ENCODE results near the gene SPARC.

SPARC gene

DNA sequence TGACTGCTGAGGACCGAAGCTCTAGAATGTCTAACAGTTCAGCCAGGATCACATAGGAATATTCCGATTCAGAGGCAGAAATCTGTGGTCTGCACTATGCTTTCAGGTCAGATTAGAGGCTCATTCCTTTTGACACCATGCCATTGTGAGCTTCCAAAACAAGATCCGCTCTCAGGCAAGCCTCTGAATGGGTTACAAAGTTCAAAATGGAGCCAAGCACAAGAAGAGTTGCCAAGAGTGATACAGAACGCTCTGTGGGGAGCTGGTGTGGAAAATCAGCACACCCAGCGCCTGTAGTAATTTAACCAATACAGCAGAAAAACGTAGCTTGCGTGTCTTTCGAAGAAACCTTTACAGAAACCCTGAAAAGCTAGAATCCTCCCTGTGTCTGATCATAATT is 62.2 kb downstream of the SPARC start:
- DNase-seq (ENCODE audit: low read depth in 2 of 2), result no peak

GRCh38 chr5:151622367-151623088 is 64.2 kb downstream of the SPARC start:
- no peak for DNase-seq (ENCODE audit: low read depth in 2 of 2)

DNA sequence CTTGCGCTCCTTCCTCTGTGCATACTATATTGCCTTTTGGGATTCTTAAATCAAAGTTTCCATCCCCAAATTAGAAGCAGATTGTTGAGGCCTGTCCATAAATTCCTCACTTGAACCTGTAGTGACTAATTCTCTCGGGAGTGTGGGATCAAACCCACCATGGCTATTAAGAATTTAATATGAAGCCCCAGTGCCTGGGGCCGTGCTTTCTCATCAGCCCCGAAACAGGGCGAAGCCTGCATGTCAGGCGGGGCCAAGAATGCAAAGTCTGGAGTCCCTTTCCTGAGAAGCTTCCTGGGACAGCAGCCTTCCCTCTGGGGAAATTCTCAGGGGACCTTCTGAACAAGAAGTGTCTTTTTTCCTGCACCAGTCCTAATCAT is 66.3 kb downstream of the SPARC start:
- no peak for DNase-seq (ENCODE audit: low read depth in 2 of 2)

DNA sequence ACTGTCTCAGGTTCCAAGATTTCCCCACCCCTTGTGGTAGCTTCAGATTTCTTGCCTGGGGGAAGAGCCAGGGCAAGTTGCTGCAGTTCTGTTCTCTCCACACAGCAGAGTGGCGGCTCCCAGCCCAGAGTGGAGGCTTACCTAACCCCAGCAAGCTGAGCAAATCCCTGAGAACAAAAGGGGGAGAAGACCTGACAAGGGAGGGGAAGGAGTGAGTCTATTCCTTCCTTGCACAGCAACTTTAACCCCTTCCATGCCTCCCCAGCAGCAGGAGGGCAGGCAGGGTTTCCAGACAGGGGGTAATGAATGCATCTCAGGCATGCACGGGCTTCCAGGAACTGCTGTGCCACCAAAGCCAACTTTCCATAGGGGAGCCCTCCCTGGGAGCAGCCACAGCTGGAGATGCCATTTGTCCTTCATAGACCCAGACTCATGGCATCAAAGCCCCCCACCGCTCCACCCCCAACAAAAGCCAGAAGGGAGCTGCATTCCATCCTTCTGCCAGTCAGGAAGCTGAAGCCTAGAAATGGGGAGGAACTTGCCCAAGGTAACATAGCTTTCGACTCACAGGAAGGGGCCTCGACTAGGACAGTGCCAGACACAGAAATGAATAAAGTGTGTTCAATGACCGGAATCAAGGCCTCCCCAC is 66.8 kb downstream of the SPARC start:
- DNase-seq (ENCODE audit: low read depth in 2 of 2), result no peak

GRCh38 chr5:151618907-151619306 is 67.8 kb downstream of the SPARC start:
- no peak for DNase-seq (ENCODE audit: low read depth in 2 of 2)

GRCh38 chr5:151617841-151618710 is 68.6 kb downstream of the SPARC start:
- DNase-seq (ENCODE audit: low read depth in 2 of 2), result no peak

DNA sequence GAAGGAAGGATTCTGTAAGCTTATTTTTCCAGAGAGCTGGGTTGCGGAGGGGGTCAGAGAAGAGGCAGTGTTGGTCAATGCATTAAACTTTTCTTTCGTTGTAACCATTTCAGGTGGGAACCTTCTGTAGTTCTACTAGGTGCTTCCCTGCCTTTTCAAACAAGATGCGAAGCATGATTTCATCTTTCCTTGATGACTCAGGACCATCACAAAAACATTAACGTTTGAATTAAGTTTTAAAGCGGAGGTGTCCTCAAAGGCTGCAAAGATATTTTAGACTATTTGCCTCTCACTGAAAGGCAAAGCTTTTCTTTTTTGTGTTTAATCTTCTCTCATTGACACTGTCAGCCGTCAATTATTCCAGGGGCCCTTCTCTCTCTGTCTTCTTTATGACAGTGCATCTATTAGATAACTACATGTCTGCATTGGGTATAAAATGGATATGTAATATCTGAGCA is 69.3 kb downstream of the SPARC start:
- DNase-seq (ENCODE audit: low read depth in 2 of 2), result no peak

- no peak for DNase-seq (ENCODE audit: low read depth in 2 of 2)
Observed at GRCh38 chr5:151615431-151615830, 71.3 kb downstream of the SPARC start.

DNA sequence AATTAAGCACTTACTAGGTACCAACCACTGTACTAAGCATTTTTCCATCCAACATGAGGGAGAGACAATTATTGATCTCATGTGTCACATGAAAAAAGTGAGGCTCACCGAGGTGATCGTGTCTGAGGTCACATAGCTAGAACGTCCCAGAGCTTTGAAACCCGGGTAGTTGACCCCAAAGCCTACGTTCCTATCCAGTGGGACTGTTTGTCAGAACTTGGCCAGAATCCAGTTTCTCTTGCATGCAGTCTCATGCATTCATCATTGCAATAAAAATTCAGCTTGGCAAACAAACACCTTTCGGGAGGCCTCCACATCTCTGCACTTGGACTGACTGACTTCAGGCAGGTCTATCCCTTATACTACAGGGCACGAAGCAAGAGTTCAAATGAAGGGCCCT is 72.2 kb downstream of the SPARC start:
- no peak for DNase-seq (ENCODE audit: low read depth in 2 of 2)

- DNase-seq (ENCODE audit: low read depth in 2 of 2), result peak in 1 of 2 donors; percentile 12
Observed at GRCh38 chr5:151612689-151613427, 73.9 kb downstream of the SPARC start.

DNA sequence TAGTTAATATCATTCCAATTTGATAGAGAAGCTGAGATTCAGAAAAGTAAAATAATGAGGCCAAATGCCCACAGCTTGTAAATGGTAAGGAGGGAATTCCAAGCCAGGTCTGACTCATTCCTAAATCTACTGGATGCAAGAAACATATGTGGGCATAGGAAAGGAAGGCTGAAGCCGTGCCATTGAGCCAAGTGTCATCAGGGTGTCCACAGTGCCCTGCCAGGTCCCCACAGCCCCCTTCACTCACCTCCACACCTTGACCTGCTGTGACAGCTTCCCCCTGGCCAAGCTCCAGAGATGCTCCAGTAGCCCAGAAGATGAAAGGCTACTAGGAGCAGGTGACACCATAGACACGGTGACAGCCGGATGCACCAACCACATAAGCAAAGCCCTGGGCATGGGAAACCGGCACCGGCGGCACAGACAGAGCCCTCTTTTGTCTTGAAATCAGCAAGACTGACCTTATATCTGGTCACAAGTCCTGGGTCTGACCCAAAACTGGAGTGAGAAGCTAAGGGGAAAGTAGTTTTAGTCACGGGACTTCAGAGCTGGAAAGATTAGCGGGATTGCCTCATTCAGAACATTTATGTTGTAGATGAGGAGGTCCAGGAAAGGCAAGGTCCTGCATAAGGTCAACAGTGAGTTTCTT is 75.5 kb downstream of the SPARC start:
- no peak for DNase-seq (ENCODE audit: low read depth in 2 of 2)

Measured in stimulated activated CD4-positive, alpha-beta T cell treated with anti-CD3 and anti-CD28 coated beads, Interleukin-1b, Interleukin-23, amount 100 ng/mL, for 1 hour (primary cell).